OCI-LY1 (cell line): ENCODE data around the gene ARF6.

Experiments used
- EZH2 ChIP-seq: fragments of 200-600 bp; sonication (generic), shearing (Covaris generic); IDR thresholded peaks from 2 replicates; pipeline ENCODE4 v1.8.0; 2017; ENCODE audit warnings: borderline replicate concordance, mixed run types, mild to moderate bottlenecking, antibody characterized with exemption, low read length, moderate library complexity, mixed read lengths
- TF ChIP-seq, protein P1 (sequence below): fragments of 200-600 bp; sonication (generic), shearing (Covaris generic); IDR thresholded peaks from 2 replicates; pipeline ENCODE4 v1.5.1; 2017; ENCODE audit warnings: mild to moderate bottlenecking, antibody characterized with exemption, low read length, moderate library complexity, mixed read lengths

DNA sequence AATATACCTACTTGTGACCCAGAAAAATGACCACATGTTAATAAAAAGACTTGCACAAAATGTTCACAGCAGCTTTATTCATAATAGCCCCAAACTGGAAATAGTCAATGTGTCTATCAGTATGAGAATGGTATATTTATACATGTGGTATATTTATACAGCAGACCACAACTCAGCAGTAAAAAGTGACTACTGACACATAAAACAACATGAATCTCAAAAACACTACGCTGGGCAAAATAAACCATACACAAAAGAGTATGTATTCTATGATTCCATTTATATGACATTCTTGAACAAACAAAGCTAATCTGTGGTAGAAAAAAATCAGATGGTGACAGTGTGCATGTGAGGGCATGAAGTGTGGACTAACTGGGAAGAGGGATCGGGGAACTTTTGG is 35.1 kb downstream of the ARF6 start:
- TF ChIP-seq, protein P1, sequence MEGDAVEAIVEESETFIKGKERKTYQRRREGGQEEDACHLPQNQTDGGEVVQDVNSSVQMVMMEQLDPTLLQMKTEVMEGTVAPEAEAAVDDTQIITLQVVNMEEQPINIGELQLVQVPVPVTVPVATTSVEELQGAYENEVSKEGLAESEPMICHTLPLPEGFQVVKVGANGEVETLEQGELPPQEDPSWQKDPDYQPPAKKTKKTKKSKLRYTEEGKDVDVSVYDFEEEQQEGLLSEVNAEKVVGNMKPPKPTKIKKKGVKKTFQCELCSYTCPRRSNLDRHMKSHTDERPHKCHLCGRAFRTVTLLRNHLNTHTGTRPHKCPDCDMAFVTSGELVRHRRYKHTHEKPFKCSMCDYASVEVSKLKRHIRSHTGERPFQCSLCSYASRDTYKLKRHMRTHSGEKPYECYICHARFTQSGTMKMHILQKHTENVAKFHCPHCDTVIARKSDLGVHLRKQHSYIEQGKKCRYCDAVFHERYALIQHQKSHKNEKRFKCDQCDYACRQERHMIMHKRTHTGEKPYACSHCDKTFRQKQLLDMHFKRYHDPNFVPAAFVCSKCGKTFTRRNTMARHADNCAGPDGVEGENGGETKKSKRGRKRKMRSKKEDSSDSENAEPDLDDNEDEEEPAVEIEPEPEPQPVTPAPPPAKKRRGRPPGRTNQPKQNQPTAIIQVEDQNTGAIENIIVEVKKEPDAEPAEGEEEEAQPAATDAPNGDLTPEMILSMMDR, result no peak
- TF ChIP-seq EZH2, result no peak
